ENCODE measurements around the gene MADD. TPM values are rescaled to one million over a fixed set of nuclear protein-coding genes. Genes with fewer than 3 reads are reported as not detected.
"Not testable (repeated sequence)": the region's sequence is repeated elsewhere in the genome, so short reads cannot be mapped to it uniquely, and the experiment has no call there.

Gene MADD
- total RNA-seq, 1 experiment from 2014 or later, result 26.4 TPM

DNA sequence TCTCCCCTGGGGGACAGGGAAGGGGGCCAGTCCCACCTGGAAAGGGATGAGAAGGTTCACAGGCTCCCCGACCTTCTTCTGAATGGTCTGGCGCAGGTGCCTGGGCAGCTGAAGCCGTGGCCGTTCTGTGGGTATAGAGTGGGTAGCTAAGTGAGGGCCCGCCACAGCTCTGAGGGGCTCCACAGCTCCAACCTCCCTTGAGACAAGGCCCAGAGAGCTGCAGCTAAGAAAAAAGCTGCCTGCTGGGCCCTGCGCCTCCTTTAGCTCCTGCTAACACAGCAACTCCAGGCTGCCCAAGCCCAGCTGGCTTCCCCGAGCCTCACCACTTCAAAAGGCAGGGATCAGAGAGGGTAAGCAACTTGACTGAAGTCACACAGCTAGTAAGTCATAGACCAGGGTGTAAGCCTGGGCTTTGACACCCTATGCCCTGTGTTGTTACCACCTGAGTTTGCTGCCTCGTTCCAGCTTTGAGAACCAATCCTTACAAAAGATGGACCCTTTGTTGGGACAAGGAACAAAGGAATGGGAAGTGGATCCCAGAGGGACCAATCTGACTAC is 64.0 kb downstream of the MADD start:
- Histone ChIP-seq H3K4me2 (ENCODE audit: low read length) (no peak overlapping the region), H3K27me3 (ENCODE audit: low read length) (no peaks in the 10 kb centered on the region), H3K4me1 (ENCODE audit: insufficient read depth, low read length) (no peaks in the 10 kb centered on the region), H3K79me2 (ENCODE audit: low read length) (no peaks in the 10 kb centered on the region), H2AFZ (ENCODE audit: low read length) (no peak overlapping the region), H3K4me3 (ENCODE audit: low read length) (no peak overlapping the region), H3K9me3 (ENCODE audit: low read length) (no peaks in the 10 kb centered on the region), H3K36me3 (ENCODE audit: low read depth, low read length) (no peaks in the 10 kb centered on the region), H3K27ac (ENCODE audit: low read length) (no peak overlapping the region), H3F3A (ENCODE audit: low read length, unreplicated experiment) (no peaks in the 10 kb centered on the region), H4K20me1 (ENCODE audit: low read length) (no peaks in the 10 kb centered on the region), H3K9me2 (replicated peaks; ENCODE audit: low read length) (no peaks in the 10 kb centered on the region), H3K9ac (ENCODE audit: low read length) (no peak overlapping the region)
- ChIA-PET CTCF (no interaction called here), POLR2A (ENCODE audit: unreplicated experiment) (no interaction called here)
- BruUV-seq (replicated peaks), result no TSS peak
- DNase-seq, result no peak
- intact Hi-C loops (cut with micrococcal nuclease), result no loop called here
- TF ChIP-seq EZH2phosphoT487 (IDR thresholded peaks at IDR 0.05; ENCODE audit: borderline replicate concordance, low read length) (no peak), EZH2 (IDR thresholded peaks at IDR 0.05; ENCODE audit: low read length, unreplicated experiment) (no peak)
- no peak for ATAC-seq

DNA sequence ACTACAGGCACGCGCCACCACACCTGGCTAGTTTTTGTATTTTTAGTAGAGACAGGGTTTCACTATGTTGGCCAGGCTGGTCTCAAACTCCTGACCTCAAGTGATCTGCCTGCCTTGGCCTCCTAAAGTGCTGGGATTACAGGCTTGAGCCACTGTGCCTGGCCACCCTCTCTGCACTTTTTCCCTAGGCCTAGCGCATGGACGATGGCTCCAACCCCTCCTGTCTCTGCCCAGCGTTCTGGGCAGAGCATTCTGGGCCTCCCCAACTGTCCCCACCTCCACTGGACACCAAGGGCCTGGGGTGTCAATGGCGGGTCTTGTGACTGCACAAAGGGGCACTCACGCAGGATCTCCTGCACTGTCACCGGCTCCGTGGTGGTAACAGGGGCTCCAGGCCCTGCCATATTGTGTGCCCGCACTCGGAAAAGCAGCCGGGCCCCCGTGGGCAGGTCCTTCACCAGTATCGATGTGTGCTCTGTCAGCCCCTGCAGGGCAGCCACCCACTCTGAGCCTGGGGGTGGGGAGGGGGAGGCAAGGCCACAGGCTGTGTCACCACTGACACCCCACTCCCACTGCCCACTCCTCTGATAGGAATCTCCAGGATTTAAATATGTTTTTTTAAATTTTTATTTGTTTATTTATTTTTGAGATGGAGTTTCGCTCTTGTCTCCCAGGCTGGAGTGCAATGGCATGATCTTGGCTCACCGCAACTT is 64.9 kb downstream of the MADD start:
- DNase-seq; intact Hi-C loops (cut with micrococcal nuclease); H3K9me2 ChIP-seq (replicated peaks; ENCODE audit: low read length); BruUV-seq (replicated peaks); ATAC-seq; H3K27ac ChIP-seq (ENCODE audit: low read length); H3K27me3 ChIP-seq (ENCODE audit: low read length); POLR2A ChIA-PET (ENCODE audit: unreplicated experiment); H4K20me1 ChIP-seq (ENCODE audit: low read length); CTCF ChIA-PET; H3K9ac ChIP-seq (ENCODE audit: low read length); H3K9me3 ChIP-seq (ENCODE audit: low read length); H3K79me2 ChIP-seq (ENCODE audit: low read length); H2AFZ ChIP-seq (ENCODE audit: low read length); H3K36me3 ChIP-seq (ENCODE audit: low read depth, low read length); H3K4me2 ChIP-seq (ENCODE audit: low read length); H3K4me3 ChIP-seq (ENCODE audit: low read length); H3F3A ChIP-seq (ENCODE audit: low read length, unreplicated experiment); H3K4me1 ChIP-seq (ENCODE audit: insufficient read depth, low read length): not testable (repeated sequence)

DNA sequence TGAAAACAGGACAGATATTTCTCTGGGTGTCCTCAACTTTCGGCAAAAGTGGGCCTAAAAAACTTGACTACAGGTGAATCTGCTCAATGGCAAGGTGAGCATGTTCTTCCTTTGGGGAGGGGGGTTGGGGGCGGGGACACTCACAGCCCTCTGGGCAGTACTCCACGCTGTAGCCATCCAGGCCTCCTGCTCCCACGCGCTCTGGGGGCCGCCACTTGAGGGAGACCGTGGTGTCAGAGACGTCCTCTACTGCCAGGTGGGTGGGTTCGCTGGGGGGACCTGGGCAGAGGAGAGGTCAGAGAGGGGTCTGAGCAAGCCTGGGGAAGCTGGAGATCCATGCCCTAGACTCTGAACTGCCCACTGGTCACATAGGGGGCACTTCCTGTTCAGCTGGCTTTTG is 65.8 kb downstream of the MADD start:
- no peak overlapping the region for H3K9ac ChIP-seq (ENCODE audit: low read length)
- POLR2A ChIA-PET (ENCODE audit: unreplicated experiment), result no interaction called here
- no peaks in the 10 kb centered on the region for H3K9me3 ChIP-seq (ENCODE audit: low read length)
- H3K27me3 ChIP-seq (ENCODE audit: low read length), result no peaks in the 10 kb centered on the region
- no peaks in the 10 kb centered on the region for H4K20me1 ChIP-seq (ENCODE audit: low read length)
- no peak for DNase-seq
- no peak overlapping the region for H2AFZ ChIP-seq (ENCODE audit: low read length)
- intact Hi-C loops (cut with micrococcal nuclease), result no loop called here
- no peaks in the 10 kb centered on the region for H3F3A ChIP-seq (ENCODE audit: low read length, unreplicated experiment)
- no peak overlapping the region for H3K27ac ChIP-seq (ENCODE audit: low read length)
- H3K9me2 ChIP-seq (replicated peaks; ENCODE audit: low read length), result no peaks in the 10 kb centered on the region
- no peaks in the 10 kb centered on the region for H3K4me1 ChIP-seq (ENCODE audit: insufficient read depth, low read length)
- TF ChIP-seq EZH2phosphoT487 (IDR thresholded peaks at IDR 0.05; ENCODE audit: borderline replicate concordance, low read length) (no peak), EZH2 (IDR thresholded peaks at IDR 0.05; ENCODE audit: low read length, unreplicated experiment) (no peak)
- TF ChIP-seq, protein P1, sequence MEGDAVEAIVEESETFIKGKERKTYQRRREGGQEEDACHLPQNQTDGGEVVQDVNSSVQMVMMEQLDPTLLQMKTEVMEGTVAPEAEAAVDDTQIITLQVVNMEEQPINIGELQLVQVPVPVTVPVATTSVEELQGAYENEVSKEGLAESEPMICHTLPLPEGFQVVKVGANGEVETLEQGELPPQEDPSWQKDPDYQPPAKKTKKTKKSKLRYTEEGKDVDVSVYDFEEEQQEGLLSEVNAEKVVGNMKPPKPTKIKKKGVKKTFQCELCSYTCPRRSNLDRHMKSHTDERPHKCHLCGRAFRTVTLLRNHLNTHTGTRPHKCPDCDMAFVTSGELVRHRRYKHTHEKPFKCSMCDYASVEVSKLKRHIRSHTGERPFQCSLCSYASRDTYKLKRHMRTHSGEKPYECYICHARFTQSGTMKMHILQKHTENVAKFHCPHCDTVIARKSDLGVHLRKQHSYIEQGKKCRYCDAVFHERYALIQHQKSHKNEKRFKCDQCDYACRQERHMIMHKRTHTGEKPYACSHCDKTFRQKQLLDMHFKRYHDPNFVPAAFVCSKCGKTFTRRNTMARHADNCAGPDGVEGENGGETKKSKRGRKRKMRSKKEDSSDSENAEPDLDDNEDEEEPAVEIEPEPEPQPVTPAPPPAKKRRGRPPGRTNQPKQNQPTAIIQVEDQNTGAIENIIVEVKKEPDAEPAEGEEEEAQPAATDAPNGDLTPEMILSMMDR (conservative IDR thresholded peaks at IDR 0.05; ENCODE audit: low read depth, low read length), result no peak
- no peak overlapping the region for H3K4me3 ChIP-seq (ENCODE audit: low read length)
- H3K4me2 ChIP-seq (ENCODE audit: low read length), result no peak overlapping the region
- no peaks in the 10 kb centered on the region for H3K79me2 ChIP-seq (ENCODE audit: low read length)
- CTCF ChIA-PET, result no interaction called here
- H3K36me3 ChIP-seq (ENCODE audit: low read depth, low read length), result no peaks in the 10 kb centered on the region
- no peak for ATAC-seq
- no TSS peak for BruUV-seq (replicated peaks)
